Mesothelial cell of epicardium (in vitro differentiated cells): ENCODE results near the gene PGF. TPM values are rescaled to one million over a fixed set of nuclear protein-coding genes. Genes with fewer than 3 reads are reported as not detected.

ENCODE experiments used
- DNase-seq, 2 experiments: peaks; one replicate each; pipeline ENCODE4 v3.0.0; 2021; ENCODE audit warnings: low spot score in 2 of 2; ENCODE audit not compliant: unreplicated experiment in 2 of 2
- H3K27ac Mint-ChIP-seq: 2 replicates; pipeline ENCODE4 v1.8.0; 2021; ENCODE audit warnings: mixed read lengths
- H3K27me3 Mint-ChIP-seq: 2 replicates; pipeline ENCODE4 v1.8.0; 2021; ENCODE audit warnings: low read depth, mixed read lengths
- H3K36me3 Mint-ChIP-seq: 2 replicates; pipeline ENCODE4 v1.8.0; 2021; ENCODE audit warnings: mixed read lengths
- H3K4me1 Mint-ChIP-seq: 2 replicates; pipeline ENCODE4 v1.8.0; 2021; ENCODE audit warnings: mixed read lengths
- H3K4me3 Mint-ChIP-seq: 2 replicates; pipeline ENCODE4 v1.8.0; 2021; ENCODE audit warnings: mild to moderate bottlenecking, moderate library complexity, mixed read lengths
- H3K9me3 Mint-ChIP-seq: 2 replicates; pipeline ENCODE4 v1.8.0; 2021; ENCODE audit warnings: mixed read lengths
- total RNA-seq: library from RNA; stranded (reverse); gene quantifications from 3 replicates; pipeline ENCODE4 v1.2.1, GENCODE V29; 2021
- TF ChIP-seq, protein P1 (sequence below): fragments of 200-600 bp; sonication (generic); IDR thresholded peaks from one replicate; pipeline ENCODE4 v1.5.0; 2021; ENCODE audit warnings: antibody characterized with exemption; ENCODE audit not compliant: unreplicated experiment

PGF gene
- total RNA-seq, 1 donor from 2014 or later: 9.6 TPM

DNA sequence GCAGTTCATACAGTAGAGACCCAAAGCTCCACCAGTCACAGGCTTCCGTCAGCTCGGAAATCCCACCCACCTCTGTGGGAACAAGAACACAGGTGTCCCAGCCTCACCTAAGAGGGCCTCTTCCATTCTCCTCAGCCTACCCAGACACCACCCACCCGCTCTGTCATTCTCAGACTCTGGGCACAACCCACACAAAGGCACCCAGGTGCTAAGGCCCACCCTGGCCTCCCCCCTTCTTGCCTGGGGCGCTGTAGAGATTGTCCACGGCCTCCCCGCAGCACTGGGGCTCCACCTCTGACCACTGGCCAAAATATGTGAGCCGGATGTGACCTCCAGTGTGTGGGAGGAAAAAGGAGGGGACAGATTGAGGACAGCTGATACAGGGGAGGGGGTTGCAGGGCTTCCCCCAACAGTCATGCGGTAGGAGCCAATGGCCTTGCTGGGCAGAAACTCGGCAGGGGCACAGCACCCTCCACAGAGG lies 46.5 kb downstream of the PGF start:
- no peaks in the 10 kb centered on the region for H3K9me3 Mint-ChIP-seq
- no peaks in the 10 kb centered on the region for H3K4me1 Mint-ChIP-seq
- H3K36me3 Mint-ChIP-seq: no peaks in the 10 kb centered on the region
- DNase-seq: no peak
- no peak overlapping the region for H3K27ac Mint-ChIP-seq
- H3K4me3 Mint-ChIP-seq: no peak overlapping the region
- TF ChIP-seq, protein P1, sequence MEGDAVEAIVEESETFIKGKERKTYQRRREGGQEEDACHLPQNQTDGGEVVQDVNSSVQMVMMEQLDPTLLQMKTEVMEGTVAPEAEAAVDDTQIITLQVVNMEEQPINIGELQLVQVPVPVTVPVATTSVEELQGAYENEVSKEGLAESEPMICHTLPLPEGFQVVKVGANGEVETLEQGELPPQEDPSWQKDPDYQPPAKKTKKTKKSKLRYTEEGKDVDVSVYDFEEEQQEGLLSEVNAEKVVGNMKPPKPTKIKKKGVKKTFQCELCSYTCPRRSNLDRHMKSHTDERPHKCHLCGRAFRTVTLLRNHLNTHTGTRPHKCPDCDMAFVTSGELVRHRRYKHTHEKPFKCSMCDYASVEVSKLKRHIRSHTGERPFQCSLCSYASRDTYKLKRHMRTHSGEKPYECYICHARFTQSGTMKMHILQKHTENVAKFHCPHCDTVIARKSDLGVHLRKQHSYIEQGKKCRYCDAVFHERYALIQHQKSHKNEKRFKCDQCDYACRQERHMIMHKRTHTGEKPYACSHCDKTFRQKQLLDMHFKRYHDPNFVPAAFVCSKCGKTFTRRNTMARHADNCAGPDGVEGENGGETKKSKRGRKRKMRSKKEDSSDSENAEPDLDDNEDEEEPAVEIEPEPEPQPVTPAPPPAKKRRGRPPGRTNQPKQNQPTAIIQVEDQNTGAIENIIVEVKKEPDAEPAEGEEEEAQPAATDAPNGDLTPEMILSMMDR: no peak
- no peaks in the 10 kb centered on the region for H3K27me3 Mint-ChIP-seq

DNA sequence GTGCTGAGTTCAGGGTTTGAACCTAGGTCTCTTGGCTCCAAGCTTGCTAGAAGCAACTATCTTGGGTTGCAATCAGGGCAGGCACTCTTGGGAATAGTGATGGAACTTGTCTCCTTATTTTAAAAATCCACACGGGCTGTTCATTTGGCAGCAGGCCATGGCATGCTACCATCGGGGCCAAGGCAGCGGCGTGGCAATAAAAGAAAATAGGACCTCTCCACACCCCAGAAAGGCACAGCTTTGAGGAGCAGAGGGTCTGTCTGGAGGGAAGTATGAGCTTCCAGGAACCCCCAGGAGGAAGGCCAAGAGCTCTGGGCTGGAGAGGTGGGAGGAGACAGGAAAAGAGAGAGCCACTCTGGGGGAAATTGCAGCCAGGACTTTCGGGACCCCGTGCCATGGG lies 47.7 kb downstream of the PGF start:
- DNase-seq: no peak
- H3K9me3 Mint-ChIP-seq: no peaks in the 10 kb centered on the region
- no peaks in the 10 kb centered on the region for H3K27me3 Mint-ChIP-seq
- H3K36me3 Mint-ChIP-seq: peaks cover 6% of the 10 kb centered on the region
- H3K4me1 Mint-ChIP-seq: no peaks in the 10 kb centered on the region
- H3K4me3 Mint-ChIP-seq: no peak overlapping the region
- no peak overlapping the region for H3K27ac Mint-ChIP-seq
- TF ChIP-seq, protein P1: no peak

DNA sequence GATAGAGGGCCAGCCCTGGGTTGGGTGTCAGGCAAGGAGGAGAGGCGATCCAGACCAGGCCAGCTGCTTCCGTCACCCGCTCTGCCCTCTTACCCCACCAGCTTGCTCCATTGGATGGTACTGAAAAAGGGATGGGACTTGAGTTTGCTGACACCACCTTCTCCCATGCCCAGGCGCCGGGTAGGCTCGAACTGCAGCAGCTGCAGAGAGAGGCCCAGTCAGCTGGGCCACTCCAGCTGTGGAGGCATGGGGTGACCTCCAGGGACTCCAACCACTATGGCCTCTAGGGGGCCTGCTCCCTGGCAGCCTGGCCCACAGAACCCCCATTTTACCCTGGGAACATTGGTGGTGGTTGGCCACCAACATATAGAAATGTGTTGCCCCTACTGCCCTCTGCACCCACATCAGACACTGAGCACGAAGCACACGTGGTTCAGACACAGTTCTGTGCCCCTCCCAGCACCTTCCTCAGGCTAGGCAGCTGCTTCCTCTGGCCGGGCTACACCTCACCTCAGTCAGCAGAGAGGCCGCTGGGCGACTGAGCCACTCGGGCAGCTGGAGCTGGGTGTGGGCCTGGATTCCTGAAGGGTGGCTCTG lies 48.4 kb downstream of the PGF start:
- no peak for DNase-seq
- peaks cover 9% of the 10 kb centered on the region for H3K36me3 Mint-ChIP-seq
- H3K4me1 Mint-ChIP-seq: no peaks in the 10 kb centered on the region
- H3K9me3 Mint-ChIP-seq: no peaks in the 10 kb centered on the region
- H3K27ac Mint-ChIP-seq: no peak overlapping the region
- H3K27me3 Mint-ChIP-seq: no peaks in the 10 kb centered on the region
- H3K4me3 Mint-ChIP-seq: no peak overlapping the region
- TF ChIP-seq, protein P1: no peak

DNA sequence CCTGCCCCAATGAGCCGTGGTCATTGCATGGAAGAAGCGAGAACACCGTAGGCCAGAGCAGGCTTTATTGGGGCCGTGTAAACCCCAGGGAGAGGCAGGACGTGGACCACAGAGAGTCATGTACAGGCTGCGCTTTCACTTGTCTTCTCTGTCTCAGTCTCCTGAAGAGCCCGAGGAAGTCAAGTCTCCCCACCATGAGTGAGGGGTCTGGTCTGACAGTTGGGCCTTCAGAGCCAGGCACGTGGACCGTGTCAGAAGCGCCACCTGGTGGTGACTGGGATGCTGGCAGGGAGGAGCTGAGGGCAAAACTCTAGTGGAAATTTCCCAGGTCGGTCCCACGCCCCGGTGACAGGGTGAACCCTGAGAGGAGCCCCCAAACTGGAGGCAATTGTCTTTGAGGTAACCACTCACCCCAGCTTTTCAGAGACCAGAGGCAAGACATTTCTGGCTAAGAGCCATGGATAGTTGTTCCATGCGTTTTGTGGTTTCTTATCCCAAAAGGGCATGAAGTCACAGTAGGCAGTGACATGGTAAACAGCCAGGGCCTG lies 49.7 kb downstream of the PGF start:
- TF ChIP-seq, protein P1: peak; percentile 93
- Mint-ChIP-seq H3K4me3 (no peak overlapping the region), H3K4me1 (no peaks in the 10 kb centered on the region), H3K27ac (peak overlapping the region; percentile 21), H3K9me3 (no peaks in the 10 kb centered on the region), H3K27me3 (no peaks in the 10 kb centered on the region), H3K36me3 (peaks cover 14% of the 10 kb centered on the region)
- peak; percentile 64 to 86 for DNase-seq

DNA sequence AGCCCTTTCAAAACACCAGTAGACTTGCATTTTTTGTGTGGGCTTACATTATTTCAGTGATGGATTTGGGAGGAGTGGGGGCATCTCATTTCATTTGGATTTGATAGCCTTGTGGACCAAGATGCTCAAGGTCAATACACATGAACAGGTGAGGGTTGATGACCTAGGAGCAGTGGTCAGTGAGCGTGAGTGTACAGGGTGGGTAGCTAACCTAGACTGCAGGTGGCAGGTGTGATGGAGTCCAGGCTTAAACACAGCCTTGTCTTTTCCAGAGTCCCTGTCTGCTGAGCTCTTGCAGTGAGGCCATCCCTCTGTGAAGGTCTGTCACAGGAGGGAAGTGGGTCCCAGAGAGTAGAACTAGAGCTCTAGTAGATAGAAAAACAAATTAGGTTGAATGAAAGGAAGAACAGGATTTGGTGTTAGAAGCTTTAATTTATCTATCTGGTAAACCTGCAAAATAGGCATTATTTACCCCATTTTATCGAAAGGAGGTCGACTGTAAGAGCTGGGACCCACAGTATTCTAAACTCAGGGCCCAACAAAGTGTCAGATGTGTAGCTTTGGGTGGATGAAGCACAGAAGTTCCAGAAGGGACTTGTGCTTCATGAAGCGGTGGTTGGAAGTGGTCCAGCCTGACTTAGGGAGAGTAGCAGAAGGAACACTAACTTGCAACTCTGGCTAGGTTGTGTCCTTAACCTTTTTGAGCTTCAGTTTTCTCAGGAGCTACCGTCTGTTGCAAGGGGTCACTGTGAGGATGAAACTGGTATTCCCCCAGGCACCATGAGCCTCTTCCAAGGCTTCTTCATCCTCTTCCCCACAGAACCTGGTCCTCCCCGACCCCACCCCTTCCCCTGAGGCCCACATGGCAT lies 50.5 kb downstream of the PGF start:
- no peak for DNase-seq
- H3K4me3 Mint-ChIP-seq: no peak overlapping the region
- H3K9me3 Mint-ChIP-seq: no peaks in the 10 kb centered on the region
- peaks cover 19% of the 10 kb centered on the region for H3K36me3 Mint-ChIP-seq
- H3K4me1 Mint-ChIP-seq: no peaks in the 10 kb centered on the region
- no peak overlapping the region for H3K27ac Mint-ChIP-seq
- TF ChIP-seq, protein P1: no peak
- H3K27me3 Mint-ChIP-seq: no peaks in the 10 kb centered on the region
